GM06990 (cell line): ENCODE results near the gene COQ8A.
"Not testable (repeated sequence)": the region's sequence is repeated elsewhere in the genome, so short reads cannot be mapped to it uniquely, and the experiment has no call there.

Experiments used
- DNase-seq: peaks from one replicate; pipeline ENCODE4 v3.0.0-alpha.2; 2011; ENCODE audit not compliant: insufficient read length; ENCODE audit errors: extremely low read depth
- H3K27me3 ChIP-seq: replicated peaks from 2 replicates; pipeline ENCODE4 v1.6.0; 2011; ENCODE audit warnings: low read length; ENCODE audit not compliant: control insufficient read depth, insufficient read depth
- H3K36me3 ChIP-seq: 2 replicates; pipeline ENCODE4 v1.5.1; 2011; ENCODE audit warnings: low read length; ENCODE audit not compliant: control insufficient read depth, insufficient read depth
- H3K4me3 ChIP-seq: replicated peaks from 2 replicates; pipeline ENCODE4 v1.5.1; 2011; ENCODE audit warnings: low read depth, mild to moderate bottlenecking, control low read depth, low read length
- TF ChIP-seq, protein P1 (sequence below): IDR thresholded peaks from 2 replicates; pipeline ENCODE4 v1.5.1; 2011; ENCODE audit warnings: low read length, control low read depth, mild to moderate bottlenecking, inconsistent platforms; ENCODE audit not compliant: insufficient read depth, poor library complexity, severe bottlenecking

The COQ8A gene

DNA sequence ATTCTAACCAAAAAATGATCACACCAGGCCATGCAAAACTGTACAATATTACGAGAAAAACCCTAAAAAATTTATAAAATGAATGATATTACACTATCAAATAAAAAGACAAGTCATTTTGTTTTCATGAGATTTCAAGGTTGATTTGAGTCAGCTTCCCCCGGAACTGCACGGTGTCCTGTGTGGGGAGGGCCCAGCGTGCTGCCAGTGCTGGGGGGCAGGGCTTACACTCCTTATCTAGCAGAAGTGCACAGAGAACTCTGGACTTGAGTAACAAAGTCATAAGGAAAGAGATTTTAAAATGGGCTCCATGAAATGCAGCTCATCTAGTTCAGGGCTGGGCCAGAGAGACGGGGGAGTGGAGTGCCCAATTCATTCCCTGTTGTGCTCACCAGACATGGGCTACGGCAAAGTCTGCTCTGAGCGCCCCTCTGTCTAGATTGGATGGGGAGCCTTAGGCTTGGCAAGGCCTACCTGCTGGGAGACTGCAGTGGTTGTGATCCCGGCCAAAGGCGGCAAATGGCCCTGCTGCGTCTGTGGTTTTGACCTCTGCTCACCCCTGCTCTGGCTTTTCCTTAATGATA is 50.1 kb downstream of the COQ8A start:
- H3K36me3 ChIP-seq: no peaks in the 10 kb centered on the region; the same call in 1 of the 2 replicates
- no peak overlapping the region for H3K4me3 ChIP-seq
- peak; percentile 59 for DNase-seq
- TF ChIP-seq, protein P1, sequence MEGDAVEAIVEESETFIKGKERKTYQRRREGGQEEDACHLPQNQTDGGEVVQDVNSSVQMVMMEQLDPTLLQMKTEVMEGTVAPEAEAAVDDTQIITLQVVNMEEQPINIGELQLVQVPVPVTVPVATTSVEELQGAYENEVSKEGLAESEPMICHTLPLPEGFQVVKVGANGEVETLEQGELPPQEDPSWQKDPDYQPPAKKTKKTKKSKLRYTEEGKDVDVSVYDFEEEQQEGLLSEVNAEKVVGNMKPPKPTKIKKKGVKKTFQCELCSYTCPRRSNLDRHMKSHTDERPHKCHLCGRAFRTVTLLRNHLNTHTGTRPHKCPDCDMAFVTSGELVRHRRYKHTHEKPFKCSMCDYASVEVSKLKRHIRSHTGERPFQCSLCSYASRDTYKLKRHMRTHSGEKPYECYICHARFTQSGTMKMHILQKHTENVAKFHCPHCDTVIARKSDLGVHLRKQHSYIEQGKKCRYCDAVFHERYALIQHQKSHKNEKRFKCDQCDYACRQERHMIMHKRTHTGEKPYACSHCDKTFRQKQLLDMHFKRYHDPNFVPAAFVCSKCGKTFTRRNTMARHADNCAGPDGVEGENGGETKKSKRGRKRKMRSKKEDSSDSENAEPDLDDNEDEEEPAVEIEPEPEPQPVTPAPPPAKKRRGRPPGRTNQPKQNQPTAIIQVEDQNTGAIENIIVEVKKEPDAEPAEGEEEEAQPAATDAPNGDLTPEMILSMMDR: no peak
- no peaks in the 10 kb centered on the region for H3K27me3 ChIP-seq

DNA sequence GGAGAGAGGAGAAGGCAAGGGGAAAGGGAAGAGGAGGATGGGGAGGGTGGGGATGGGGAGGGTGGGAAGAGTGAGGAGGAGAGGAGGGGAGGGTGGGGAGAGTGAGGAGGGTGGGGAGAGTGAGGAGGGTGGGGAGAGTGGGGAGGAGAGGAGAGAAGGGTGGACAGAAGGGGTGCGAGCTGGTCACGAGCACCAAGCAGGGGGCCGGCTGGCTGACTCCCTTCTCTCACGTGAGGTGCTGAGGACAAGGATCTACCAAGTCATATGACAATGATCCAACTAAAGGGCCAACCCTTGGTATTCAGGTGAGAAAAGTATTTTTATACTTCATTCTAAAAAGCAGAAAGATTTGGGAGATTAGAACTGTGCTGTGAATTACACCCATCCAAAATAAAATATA is 51.8 kb downstream of the COQ8A start:
- Histone ChIP-seq H3K36me3 (no peaks in the 10 kb centered on the region; the same call in 1 of the 2 replicates), H3K27me3 (no peaks in the 10 kb centered on the region), H3K4me3 (no peak overlapping the region)
- TF ChIP-seq, protein P1: no peak
- DNase-seq: no peak

DNA sequence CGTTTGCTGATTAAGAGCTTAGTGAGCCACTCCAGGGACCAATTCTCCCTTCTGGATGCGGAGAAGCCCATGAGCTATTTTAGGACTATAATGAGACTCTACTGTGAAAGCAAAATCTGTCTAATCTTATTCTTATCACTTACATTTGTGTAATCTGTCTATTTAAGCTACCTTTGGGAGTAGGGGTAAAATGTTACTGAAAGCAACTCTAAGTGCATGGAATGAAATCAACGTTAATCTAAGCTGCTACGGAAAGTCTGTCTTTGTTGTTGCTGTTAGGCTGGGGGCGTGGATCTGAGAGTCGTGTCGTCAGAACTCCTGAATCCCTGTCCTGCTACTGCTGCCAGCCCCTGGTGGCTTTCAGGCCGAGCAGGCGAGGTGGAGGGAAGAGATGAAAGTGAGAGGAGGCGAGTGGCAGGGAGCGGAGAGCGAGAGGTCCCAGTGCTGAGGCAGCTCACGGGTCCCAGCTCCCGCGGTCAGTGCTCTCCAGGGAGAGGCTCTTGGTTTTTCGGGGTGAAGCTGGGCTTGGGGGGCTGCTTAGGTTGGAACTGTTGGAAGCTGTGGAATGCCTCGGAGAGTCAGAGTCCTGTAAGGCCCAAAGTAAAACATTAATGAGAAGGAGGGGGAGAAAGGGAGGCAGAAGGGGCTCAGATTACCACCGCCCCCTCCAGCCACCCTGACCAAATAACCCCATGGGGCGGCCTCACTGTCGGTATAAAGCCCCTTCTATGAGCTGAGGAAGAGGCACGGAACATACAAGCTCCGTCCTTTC is 53.9 kb downstream of the COQ8A start:
- Histone ChIP-seq H3K4me3 (no peak overlapping the region), H3K36me3 (no peaks in the 10 kb centered on the region), H3K27me3 (no peaks in the 10 kb centered on the region)
- no peak for DNase-seq
- TF ChIP-seq, protein P1: no peak

DNA sequence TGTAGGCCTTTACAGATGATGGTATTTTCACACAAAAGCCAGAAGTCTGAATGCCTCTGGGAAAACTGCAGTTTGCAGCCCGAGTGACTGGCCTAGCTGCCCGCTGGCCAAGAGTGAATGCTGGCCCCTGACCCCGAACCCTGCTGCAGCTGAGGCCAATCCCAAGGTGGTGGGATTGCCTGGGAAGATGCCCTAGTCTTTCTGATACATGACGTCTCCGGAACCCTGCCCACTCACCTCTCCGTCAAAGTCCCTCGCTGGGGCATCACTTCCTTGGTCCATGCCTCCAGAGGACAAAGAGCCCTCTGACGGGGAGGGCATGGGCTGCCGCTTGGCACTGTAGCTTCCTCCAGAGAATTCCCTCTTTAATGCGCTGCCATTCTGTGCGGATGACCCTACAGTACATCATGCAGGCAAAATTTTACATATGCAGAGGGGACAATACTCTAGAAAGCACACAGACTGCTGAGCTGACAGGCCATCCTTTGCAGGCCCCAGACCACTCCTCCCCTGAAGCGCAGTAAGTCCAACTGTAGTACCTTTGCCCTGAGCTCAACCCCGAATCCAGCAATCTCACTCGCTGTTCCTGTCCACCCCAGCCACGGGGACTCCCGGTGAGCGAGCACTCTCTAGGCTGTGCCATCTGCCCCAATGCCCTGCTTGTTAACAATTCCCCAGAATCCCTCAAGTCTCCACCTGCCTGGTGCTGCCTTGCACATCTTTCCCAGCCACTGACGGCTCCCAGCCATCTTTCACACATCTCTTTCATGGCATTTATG is 54.7 kb downstream of the COQ8A start:
- TF ChIP-seq, protein P1: no peak
- H3K27me3 ChIP-seq: no peaks in the 10 kb centered on the region
- no peaks in the 10 kb centered on the region for H3K36me3 ChIP-seq
- no peak overlapping the region for H3K4me3 ChIP-seq
- no peak for DNase-seq

DNA sequence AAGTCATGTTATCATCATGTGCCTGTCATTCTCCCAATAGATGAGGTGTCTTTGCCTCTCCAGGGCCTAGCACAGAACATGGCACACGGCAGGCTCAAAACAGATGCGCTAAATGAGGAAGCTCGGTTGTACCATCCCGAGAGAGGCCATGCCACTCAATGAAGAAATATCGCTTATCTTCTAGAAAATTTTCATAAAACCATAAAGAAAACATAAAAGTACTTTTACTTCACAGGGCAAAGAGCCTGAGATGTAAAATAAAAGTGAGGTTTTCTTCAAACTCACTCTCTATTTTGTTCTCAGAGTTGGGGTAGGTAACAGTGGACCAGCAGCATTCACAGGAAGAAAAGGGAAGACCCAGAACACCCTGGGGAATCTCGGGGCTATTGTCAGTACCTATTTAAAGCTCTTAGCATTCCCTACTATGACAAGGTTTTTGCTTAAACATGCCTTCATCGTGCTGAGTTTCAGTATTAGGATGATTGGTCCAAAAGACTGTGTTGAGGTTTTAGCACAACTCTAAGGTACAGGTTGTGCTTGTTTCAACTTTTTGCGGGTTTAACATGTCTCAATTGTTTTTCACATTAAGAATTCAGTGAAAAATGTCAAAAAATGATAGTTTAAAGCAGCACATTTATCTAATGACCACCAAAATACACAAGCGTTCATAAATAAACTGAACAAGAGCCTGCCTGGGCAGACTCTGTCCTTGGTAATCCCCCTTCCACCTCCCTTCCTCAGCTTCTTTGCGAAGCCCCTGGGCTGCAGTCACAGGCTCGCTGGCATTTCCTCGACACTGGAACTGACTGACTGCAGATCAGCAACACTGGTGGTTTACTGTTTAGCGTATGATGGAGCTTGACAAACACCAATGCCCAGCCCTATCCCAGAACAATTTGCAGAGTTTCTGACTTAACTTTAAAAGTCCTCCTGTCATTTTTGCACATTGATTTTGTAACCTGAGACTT is 55.6 kb downstream of the COQ8A start:
- no peaks in the 10 kb centered on the region for H3K27me3 ChIP-seq
- TF ChIP-seq, protein P1: no peak
- H3K36me3 ChIP-seq: no peaks in the 10 kb centered on the region
- no peak for DNase-seq
- H3K4me3 ChIP-seq: no peak overlapping the region; the same call in 1 of the 2 replicates

DNA sequence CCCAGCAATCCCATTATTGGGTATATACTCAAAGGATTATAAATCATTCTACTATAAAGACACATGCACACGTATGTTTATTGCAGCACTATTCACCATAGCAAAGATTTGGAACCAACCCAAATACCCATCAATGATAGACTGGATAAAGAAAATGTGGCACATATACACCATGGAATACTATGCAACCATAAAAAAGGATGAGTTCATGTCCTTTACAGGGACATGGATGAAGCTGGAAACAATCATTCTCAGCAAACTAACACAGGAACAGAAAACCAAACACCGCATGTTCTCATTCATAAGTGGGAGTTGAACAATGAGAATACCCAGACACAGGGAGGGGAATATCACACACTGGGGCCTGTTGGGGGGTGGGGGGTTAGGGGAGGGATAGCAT is 59.5 kb downstream of the COQ8A start:
- not testable (repeated sequence) for H3K36me3 ChIP-seq, DNase-seq, H3K4me3 ChIP-seq, H3K27me3 ChIP-seq
